AG09309 (cell line): ENCODE measurements around the gene FGL2.
"Not testable (repeated sequence)": the region's sequence is repeated elsewhere in the genome, so short reads cannot be mapped to it uniquely, and the experiment has no call there.

ENCODE experiments used
- DNase-seq: peaks from one replicate; pipeline ENCODE4 v3.0.0-alpha.2; 2010; ENCODE audit warnings: low read depth
- H3K4me3 ChIP-seq: 2 replicates; pipeline ENCODE4 v1.5.1; 2011; ENCODE audit warnings: mild to moderate bottlenecking, low read depth, low read length, moderate library complexity; ENCODE audit not compliant: control insufficient read depth
- TF ChIP-seq, protein P1 (sequence below): IDR thresholded peaks from 2 replicates; pipeline ENCODE4 v1.5.1; 2011; ENCODE audit warnings: mild to moderate bottlenecking, low read depth, low read length, inconsistent platforms; ENCODE audit not compliant: insufficient read depth, control insufficient read depth; ENCODE audit errors: missing control alignments

The FGL2 gene

DNA sequence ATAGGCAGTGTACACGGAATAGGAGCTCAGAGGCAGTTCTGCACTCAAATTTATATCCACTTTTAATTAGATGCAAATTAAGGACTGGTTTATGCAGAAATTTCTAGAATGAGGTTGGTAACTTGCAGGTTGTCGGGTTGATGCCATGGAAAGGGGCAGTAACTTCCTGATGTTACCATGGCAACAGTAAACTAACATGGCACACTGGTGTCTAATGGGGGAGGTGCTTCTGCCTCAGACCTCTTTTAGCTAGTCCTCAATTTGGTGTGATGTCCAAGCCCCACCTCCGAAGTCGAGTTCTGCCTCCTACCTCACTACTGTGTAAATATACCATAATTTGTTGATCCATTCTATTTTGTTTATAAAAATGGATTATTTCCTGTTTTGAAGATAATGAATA is 25.2 kb downstream of the FGL2 start:
- not testable (repeated sequence) for DNase-seq, H3K4me3 ChIP-seq

DNA sequence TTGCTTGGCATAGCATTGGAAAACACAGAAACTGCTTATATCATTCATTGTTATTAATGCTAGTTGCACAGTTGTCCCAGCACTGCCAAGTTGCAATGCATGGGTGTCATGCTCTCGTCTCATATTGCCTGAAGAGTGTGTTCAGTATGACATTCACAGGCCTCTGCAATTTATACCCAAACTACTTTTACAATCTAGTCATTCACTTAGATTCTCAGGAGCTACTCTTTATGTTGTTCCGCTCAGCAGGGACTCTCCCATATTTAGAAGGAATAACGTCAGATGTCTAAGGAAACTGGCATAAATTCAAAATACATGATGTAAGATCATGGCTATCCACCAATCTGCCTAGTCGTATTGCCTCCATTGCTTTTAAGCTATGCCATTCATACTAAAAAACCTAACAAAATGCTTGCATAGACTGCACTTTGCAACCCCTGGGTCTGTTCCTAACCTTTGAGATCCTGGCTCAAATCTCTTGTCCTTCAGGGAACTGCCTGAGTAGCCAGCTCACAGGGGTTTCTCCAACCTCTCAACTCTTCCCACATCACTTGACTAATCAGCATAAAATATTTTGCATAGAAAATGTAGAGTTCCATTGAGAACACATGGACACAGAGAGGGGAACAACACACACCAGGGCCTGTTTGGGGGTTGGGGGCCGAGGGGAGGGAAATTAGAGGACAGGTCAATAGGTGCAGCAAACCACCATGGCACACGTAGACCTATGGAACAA is 27.0 kb downstream of the FGL2 start:
- not testable (repeated sequence) for H3K4me3 ChIP-seq, DNase-seq

DNA sequence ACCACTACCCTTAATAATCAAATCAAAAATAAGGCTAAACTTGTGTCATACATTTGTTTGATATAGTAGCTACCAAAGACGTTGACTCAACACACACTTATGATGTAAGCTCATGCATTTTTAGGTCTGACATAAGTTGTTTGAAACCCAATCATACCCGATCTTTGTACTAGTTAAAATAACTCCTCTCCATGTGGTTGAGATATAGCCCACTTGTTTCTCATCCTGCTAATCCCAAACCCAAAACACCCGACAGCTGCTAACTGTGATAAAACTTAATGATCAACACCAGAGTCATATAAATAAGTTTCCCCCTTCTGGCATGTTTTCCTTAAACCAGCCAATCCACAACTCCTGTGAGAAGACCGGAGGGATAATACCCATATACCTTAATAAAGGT is 28.5 kb downstream of the FGL2 start:
- not testable (repeated sequence) for H3K4me3 ChIP-seq, DNase-seq

DNA sequence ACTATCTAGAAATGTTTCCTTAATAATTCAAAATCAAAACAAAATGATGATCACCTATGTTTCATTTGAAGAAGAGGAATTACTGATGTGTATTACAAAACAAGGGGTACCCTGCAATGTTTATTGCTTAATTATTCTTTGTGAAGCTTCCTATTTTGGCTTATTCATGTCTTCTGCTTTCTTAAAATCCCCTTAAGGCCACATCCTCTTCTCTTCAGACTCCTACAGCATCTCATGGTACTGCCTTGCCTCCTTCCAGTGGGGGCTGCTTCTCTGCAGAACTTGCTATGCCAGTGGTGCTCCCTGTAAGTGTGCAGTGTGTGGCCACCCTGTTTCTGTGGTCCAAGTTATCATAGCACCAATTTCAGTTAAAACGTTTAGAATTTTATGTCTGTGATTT is 42.2 kb downstream of the FGL2 start:
- no peak for DNase-seq
- TF ChIP-seq, protein P1, sequence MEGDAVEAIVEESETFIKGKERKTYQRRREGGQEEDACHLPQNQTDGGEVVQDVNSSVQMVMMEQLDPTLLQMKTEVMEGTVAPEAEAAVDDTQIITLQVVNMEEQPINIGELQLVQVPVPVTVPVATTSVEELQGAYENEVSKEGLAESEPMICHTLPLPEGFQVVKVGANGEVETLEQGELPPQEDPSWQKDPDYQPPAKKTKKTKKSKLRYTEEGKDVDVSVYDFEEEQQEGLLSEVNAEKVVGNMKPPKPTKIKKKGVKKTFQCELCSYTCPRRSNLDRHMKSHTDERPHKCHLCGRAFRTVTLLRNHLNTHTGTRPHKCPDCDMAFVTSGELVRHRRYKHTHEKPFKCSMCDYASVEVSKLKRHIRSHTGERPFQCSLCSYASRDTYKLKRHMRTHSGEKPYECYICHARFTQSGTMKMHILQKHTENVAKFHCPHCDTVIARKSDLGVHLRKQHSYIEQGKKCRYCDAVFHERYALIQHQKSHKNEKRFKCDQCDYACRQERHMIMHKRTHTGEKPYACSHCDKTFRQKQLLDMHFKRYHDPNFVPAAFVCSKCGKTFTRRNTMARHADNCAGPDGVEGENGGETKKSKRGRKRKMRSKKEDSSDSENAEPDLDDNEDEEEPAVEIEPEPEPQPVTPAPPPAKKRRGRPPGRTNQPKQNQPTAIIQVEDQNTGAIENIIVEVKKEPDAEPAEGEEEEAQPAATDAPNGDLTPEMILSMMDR: no peak
- H3K4me3 ChIP-seq: no peak overlapping the region

DNA sequence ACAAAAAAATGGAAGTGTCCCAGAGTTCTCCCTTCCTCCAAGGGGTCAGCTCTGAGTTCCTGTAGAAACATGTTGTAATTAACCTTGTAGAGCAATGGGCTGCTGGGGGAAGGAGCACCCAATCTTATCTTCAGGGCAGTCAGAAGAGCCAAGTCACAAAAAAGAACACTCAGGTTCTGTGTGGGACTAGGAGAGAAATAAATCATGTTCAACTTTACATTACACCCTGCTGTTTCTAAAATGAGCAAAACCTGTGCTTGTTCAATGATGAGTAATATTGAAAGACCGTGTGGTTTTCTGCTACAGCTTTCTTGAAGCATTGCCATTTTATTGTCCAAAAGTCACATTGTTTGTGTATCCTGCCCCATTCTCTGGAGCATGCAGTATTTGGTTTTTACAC is 42.6 kb downstream of the FGL2 start:
- H3K4me3 ChIP-seq, DNase-seq: not testable (repeated sequence)

DNA sequence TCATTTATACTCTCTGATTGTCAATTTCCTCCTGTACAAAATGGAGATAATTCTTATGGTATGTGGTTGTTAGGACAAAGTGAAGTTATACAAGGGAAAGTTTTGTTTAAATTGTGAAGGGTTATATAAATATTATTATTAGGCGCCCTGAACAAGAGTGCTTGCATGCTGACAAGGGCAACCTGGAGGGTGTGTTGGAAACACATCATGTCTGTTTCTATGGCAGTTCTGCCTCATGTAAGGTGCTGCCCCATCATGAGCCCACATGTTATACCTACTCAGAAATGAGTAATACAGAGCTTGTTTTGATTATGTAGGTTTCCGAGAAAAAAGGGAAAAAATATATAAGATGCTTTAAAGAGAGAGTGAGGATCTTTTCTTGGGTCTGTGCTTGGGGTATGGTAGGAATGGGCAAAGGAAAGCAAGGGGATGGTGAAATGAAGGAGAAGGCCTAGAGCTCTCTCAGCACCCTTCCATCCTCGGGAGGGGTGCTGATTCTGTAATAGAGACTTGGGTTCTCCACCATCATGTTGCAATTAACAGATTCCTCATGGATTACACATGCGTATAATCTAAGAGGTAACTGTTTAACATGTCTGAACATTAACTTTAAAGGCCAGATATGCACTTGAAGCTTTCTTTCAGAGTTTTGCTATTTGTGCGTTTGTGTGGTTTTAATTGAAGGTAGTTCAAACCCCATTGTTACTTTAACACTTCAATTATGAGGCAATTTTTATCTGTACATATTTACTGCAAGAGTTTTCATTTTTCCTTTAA is 43.8 kb downstream of the FGL2 start:
- not testable (repeated sequence) for DNase-seq, H3K4me3 ChIP-seq

DNA sequence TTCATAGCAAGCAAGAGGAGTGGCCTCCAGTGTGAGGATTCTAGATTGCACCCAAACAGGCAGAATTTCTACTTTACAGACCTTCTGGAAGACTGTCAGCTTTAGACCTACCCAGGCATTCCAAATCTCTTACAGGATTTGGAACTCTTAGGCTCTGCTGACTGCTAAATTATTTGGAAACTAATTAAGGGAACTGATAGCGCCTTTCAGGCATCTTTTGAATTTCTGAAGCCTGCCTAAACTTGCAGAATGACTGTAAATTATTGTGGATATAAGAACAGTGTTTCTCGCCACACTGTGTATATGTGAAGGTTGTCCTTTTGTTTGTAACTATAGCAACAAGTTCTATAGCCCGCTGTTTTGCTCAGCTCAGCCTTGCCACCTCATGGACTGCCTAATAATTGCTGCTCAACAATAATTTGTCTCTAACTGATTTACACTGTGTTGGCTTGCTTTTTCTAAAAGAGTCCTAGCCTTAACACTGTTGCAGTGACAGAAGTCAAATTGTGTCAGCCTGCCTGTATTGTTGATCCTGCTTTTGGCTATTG is 44.6 kb downstream of the FGL2 start:
- H3K4me3 ChIP-seq, DNase-seq: not testable (repeated sequence)

DNA sequence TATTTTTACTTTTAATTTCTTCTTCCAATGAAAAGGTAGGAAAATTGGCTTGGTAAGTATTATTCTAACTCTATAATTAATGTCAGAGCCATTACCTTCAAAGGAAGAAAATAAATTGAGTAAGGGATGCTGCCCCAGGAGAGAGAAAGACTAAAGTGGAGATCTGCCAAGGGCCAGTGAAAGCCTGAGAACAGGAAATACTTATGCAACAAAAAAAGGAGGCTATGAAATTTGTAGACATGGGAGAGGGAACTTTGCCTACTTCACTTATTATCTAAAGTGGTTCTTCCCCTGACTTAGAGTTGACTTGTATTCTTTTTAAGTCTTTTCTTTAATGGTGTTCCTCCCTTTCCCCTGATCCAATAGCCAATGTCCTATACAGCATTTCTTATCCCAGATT is 47.4 kb downstream of the FGL2 start:
- H3K4me3 ChIP-seq: not testable (repeated sequence)
- DNase-seq: peak; percentile 3
